ENCODE data around the gene FNBP1.
A peak's percentile ranks its signal among the peaks of the same experiment; 100 is the strongest.

Gene FNBP1

DNA sequence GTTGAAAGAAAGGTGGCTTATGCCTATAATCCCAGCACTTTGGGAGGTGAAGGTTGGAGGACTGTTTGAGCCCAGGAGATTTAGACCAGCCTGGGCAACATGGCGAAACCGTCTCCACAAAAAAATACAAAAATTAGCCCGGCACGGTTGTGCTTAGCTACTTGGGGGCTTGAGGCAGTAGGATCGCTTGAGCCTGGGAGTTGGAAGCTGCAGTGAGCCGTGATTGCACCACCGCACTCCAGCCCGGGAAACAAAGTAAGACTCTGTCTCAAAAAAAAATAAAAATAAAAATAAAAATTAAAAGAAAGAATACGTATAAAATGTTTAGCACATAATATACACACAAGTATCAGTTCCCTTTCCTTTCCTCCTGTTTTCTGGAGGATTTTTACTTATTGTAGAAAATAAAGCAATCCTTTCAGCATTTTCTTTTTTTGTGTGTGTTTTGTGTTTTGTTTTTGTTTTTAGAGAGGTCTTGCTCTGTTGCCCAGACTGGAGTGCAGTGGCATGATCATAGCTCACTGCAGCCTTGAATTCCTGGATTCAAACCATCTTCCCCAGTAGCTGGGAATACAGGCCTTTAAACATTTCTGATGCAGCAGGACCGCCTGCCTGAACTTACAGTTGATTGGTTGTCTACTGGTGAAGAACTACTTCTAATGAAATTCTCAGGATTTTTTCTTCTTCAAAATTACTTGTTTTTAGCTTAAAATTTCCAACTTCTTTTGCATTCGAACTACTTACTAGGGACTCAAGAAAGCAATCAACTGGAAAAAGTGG is 6.6 kb upstream of the FNBP1 start:
- H3K4me1 ChIP-seq (ENCODE audit: control insufficient read depth in 2 of 2, insufficient read depth in 1 of 2, low read depth in 1 of 2, low read length in 2 of 2) = peaks cover 0 to 3% of the 10 kb centered on the region in 2 donors
- H3K79me1 ChIP-seq (ENCODE audit: low read depth, low read length) = no peaks in the 10 kb centered on the region
- H3K9ac ChIP-seq (ENCODE audit: low read depth, low read length, poor library complexity) = no peak overlapping the region
- WGBS, 2 donors (ENCODE audit: extremely low coverage in 2 of 2, insufficient read length in 2 of 2, insufficient replicate concordance in 1 of 2) = no CpG with 5 or more reads among the region's 11 CpGs
- no peak overlapping the region for H2AK5ac ChIP-seq (ENCODE audit: low read depth, low read length)
- H4K8ac ChIP-seq (ENCODE audit: low read depth, low read length) = no peak overlapping the region
- H2AFZ ChIP-seq (ENCODE audit: low read length) = no peak overlapping the region
- H3K4ac ChIP-seq (ENCODE audit: low read length) = no peak overlapping the region
- no peaks in the 10 kb centered on the region for H3K27me3 ChIP-seq (ENCODE audit: control insufficient read depth in 3 of 3, insufficient read depth in 3 of 3, low read depth in 1 of 3, low read length in 3 of 3)
- no peak overlapping the region for H3K14ac ChIP-seq (ENCODE audit: low read length)
- H2BK15ac ChIP-seq (ENCODE audit: low read length) = no peak overlapping the region
- no peak overlapping the region for H3K4me3 ChIP-seq (ENCODE audit: low read length in 2 of 2)
- peaks cover 0 to 3% of the 10 kb centered on the region in 2 donors for H3K36me3 ChIP-seq (replicated peaks in 1 of 2; ENCODE audit: control insufficient read depth in 2 of 2, insufficient read depth in 2 of 2, low read length in 2 of 2)
- H3K9me3 ChIP-seq (replicated peaks in 1 of 2; ENCODE audit: control insufficient read depth in 2 of 2, insufficient read depth in 1 of 2, low read depth in 1 of 2, low read length in 2 of 2) = no peaks in the 10 kb centered on the region
- no peak overlapping the region for H3K4me2 ChIP-seq (ENCODE audit: insufficient read depth, low read length, poor library complexity, severe bottlenecking)
- no peak overlapping the region for H3K18ac ChIP-seq (ENCODE audit: low read length)
- no peak overlapping the region for H2BK5ac ChIP-seq (ENCODE audit: low read length)
- no peak overlapping the region for H3K27ac ChIP-seq (replicated peaks; ENCODE audit: low read length)
- H2BK12ac ChIP-seq (ENCODE audit: low read length) = no peak overlapping the region
- no peak overlapping the region for H3K23ac ChIP-seq (ENCODE audit: low read depth, low read length, poor library complexity)
- H4K91ac ChIP-seq (ENCODE audit: low read depth, low read length, poor library complexity) = no peak overlapping the region
- DNase-seq (ENCODE audit: low spot score) = no peak
- H2BK120ac ChIP-seq (ENCODE audit: low read depth, low read length) = no peak overlapping the region

DNA sequence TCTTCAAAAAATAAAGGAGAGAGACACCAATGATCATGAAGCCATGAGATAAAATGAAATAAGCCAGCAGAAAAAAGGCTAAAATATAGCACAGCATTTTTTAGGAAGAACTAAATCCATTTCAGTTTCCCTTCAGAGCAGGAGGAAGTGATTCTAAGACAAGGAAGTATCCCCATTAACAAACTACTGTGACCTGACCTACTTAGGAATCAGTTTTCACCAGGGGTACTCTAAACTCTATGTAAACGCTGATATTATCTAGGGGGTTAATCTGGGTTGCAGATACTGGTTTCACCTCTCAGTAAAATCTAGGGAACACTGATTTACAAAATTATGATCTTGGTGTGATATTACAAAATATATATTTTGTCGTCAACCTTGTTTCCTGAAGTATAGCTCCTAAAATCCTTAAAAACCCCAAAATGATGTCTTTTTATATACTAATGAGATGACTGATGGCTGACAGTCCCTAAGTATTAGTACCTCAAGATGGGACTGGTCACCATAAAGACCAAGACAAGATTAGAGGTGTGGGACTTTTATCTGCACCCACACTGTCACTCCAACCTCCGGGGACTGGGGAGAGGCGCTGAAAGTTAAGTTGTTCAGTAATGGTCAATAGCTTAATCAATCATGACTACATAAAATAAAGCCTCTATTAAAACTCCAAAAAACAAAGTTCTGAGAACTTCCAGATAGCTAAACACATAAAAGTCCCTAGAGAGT is 2.9 kb upstream of the FNBP1 start:
- no peak for DNase-seq (ENCODE audit: low spot score)
- Histone ChIP-seq H2BK12ac (ENCODE audit: low read length) (no peak overlapping the region), H3K23ac (ENCODE audit: low read depth, low read length, poor library complexity) (no peak overlapping the region), H3K18ac (ENCODE audit: low read length) (no peak overlapping the region), H2AK5ac (ENCODE audit: low read depth, low read length) (no peak overlapping the region), H3K4me3 (ENCODE audit: low read length in 2 of 2) (no peak overlapping the region), H3K9ac (ENCODE audit: low read depth, low read length, poor library complexity) (no peak overlapping the region), H2BK5ac (ENCODE audit: low read length) (no peak overlapping the region), H3K4me1 (ENCODE audit: control insufficient read depth in 2 of 2, insufficient read depth in 1 of 2, low read depth in 1 of 2, low read length in 2 of 2) (peaks cover 0 to 2% of the 10 kb centered on the region in 2 donors), H2AFZ (ENCODE audit: low read length) (no peak overlapping the region), H4K91ac (ENCODE audit: low read depth, low read length, poor library complexity) (no peak overlapping the region), H3K9me3 (replicated peaks in 1 of 2; ENCODE audit: control insufficient read depth in 2 of 2, insufficient read depth in 1 of 2, low read depth in 1 of 2, low read length in 2 of 2) (no peaks in the 10 kb centered on the region), H2BK15ac (ENCODE audit: low read length) (no peak overlapping the region), H3K14ac (ENCODE audit: low read length) (no peak overlapping the region), H3K79me1 (ENCODE audit: low read depth, low read length) (no peaks in the 10 kb centered on the region), H3K4ac (ENCODE audit: low read length) (no peak overlapping the region), H3K4me2 (ENCODE audit: insufficient read depth, low read length, poor library complexity, severe bottlenecking) (no peak overlapping the region), H3K27me3 (ENCODE audit: control insufficient read depth in 3 of 3, insufficient read depth in 3 of 3, low read depth in 1 of 3, low read length in 3 of 3) (no peaks in the 10 kb centered on the region), H3K36me3 (replicated peaks in 1 of 2; ENCODE audit: control insufficient read depth in 2 of 2, insufficient read depth in 2 of 2, low read length in 2 of 2) (no peaks in the 10 kb centered on the region), H2BK120ac (ENCODE audit: low read depth, low read length) (no peak overlapping the region), H4K8ac (ENCODE audit: low read depth, low read length) (no peak overlapping the region), H3K27ac (replicated peaks; ENCODE audit: low read length) (no peak overlapping the region)
- WGBS, 2 donors (ENCODE audit: extremely low coverage in 2 of 2, insufficient read length in 2 of 2, insufficient replicate concordance in 1 of 2) = no CpG with 5 or more reads among the region's 4 CpGs

DNA sequence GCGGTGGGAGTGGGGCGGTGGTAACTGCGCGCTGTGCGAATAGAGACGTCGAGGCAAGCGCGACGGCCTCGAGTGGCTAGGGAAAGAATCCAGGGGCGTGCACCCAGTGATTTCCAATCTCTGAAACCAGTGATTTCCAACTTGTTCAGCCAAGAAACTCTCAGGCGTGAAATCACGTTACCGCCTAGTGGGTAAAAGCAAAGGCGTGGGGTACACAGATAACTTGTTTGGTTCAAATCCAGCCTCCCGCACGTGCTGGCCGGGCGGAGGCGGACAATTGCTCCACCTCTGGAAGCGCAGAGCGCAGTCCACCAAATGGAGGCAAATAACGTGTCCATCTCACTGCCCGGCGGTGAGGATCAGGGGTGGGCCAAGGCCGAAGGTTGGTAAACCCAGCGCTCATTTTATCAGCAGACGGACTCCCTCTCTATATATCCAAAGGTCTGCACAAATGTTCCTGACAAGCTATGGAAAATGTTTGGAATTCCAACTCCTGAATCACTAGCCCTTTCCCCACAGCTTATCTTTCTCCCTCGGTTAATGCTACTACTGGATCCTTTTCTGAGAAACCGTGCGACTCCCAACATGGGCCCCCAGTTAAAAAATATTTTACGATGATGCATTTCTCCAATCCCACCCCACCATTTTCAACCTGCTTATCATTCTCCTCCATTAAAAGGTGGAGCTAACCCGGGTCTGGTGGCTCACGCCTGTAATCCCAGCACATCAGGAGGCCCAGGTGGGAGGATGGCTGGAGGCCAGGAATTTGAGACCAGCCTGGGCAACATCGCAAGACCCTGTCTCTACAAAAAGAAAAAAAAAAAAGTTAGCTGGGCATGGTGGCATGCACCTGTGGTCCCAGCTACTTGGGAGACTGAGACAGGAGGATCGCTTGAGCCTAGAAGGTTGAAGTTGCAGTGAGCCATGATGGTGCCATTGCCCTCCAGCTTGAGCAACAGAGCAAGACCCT is 950 bp upstream of the FNBP1 start:
- no peak overlapping the region for H3K4ac ChIP-seq (ENCODE audit: low read length)

More for the DNA sequence above, 950 bp upstream of the FNBP1 start:
- Histone ChIP-seq H3K27ac (replicated peaks; ENCODE audit: low read length) (peak overlapping the region; percentile 74), H2AK5ac (ENCODE audit: low read depth, low read length) (no peak overlapping the region), H3K36me3 (replicated peaks in 1 of 2; ENCODE audit: control insufficient read depth in 2 of 2, insufficient read depth in 2 of 2, low read length in 2 of 2) (no peaks in the 10 kb centered on the region), H3K79me1 (ENCODE audit: low read depth, low read length) (no peaks in the 10 kb centered on the region), H2BK15ac (ENCODE audit: low read length) (peak overlapping the region; percentile 14), H3K27me3 (ENCODE audit: control insufficient read depth in 3 of 3, insufficient read depth in 3 of 3, low read depth in 1 of 3, low read length in 3 of 3) (no peaks in the 10 kb centered on the region), H3K23ac (ENCODE audit: low read depth, low read length, poor library complexity) (peak overlapping the region; percentile 40), H4K8ac (ENCODE audit: low read depth, low read length) (no peak overlapping the region), H2BK5ac (ENCODE audit: low read length) (no peak overlapping the region), H2AFZ (ENCODE audit: low read length) (peak overlapping the region; percentile 94), H3K14ac (ENCODE audit: low read length) (no peak overlapping the region), H3K9me3 (replicated peaks in 1 of 2; ENCODE audit: control insufficient read depth in 2 of 2, insufficient read depth in 1 of 2, low read depth in 1 of 2, low read length in 2 of 2) (no peaks in the 10 kb centered on the region), H3K4me1 (ENCODE audit: control insufficient read depth in 2 of 2, insufficient read depth in 1 of 2, low read depth in 1 of 2, low read length in 2 of 2) (peaks cover 2 to 3% of the 10 kb centered on the region in 2 donors), H2BK12ac (ENCODE audit: low read length) (no peak overlapping the region), H3K4me2 (ENCODE audit: insufficient read depth, low read length, poor library complexity, severe bottlenecking) (peak overlapping the region; percentile 68), H3K4me3 (ENCODE audit: low read length in 2 of 2) (peak overlapping the region; percentile 38 to 82), H3K9ac (ENCODE audit: low read depth, low read length, poor library complexity) (peak overlapping the region; percentile 86), H2BK120ac (ENCODE audit: low read depth, low read length) (no peak overlapping the region), H4K91ac (ENCODE audit: low read depth, low read length, poor library complexity) (no peak overlapping the region), H3K18ac (ENCODE audit: low read length) (peak overlapping the region; percentile 87)
- DNase-seq (ENCODE audit: low spot score) = no peak
- WGBS, 2 donors (ENCODE audit: extremely low coverage in 2 of 2, insufficient read length in 2 of 2, insufficient replicate concordance in 1 of 2) = no CpG with 5 or more reads among the region's 37 CpGs
